NT2/D1 (cell line): ENCODE measurements around the gene MS4A6E.

Experiments used
- SUZ12 ChIP-seq: IDR thresholded peaks from 2 replicates; pipeline ENCODE4 v1.6.1; 2011; ENCODE audit not compliant: insufficient read length, insufficient read depth; ENCODE audit errors: extremely low read depth
- YY1 ChIP-seq: IDR thresholded peaks from 2 replicates; pipeline ENCODE4 v1.6.1; 2011; ENCODE audit not compliant: insufficient read length, insufficient read depth
- ZNF274 ChIP-seq: IDR thresholded peaks from 2 replicates; pipeline ENCODE4 v1.6.1; 2011; ENCODE audit warnings: mild to moderate bottlenecking, low read depth, low read length

DNA sequence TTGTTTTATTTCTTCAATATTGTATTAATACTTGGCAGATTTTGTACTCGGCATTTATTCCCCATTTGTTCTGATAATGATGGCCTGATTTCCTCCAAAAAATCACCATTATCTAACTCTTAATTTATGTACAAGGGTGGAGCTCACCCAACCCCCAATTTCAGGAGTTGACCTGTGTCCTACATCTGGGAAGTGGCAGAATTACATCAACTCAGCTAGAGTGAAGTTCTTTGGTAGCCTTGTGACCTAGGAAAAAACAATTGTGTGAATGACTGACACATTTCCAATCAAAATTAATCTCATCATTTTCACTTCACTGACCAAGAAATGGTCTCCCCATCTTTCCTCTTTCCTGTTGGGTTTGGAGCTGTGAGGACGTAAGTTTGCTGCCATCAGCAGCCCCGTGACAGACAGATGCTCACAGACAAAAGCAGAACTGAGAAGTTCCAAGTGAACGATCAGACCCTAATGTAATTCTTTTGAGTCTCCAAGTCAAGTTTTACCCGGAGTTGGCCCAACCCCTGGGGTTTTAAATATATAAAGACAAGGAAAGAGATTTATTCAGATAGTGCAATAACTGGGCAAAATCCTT lies 16.6 kb upstream of the MS4A6E start:
- TF ChIP-seq SUZ12 = no peak
- no peak for TF ChIP-seq YY1
- TF ChIP-seq ZNF274 = no peak
